CD4-positive, alpha-beta T cell treated with Interleukin-4 for 4 hours (primary cell): ENCODE measurements around the gene AGMO.
"Not testable (repeated sequence)": the region's sequence is repeated elsewhere in the genome, so short reads cannot be mapped to it uniquely, and the experiment has no call there.

Source experiments
- DNase-seq: peaks from one replicate; pipeline ENCODE4 v3.0.0-alpha.2; 2020

The AGMO gene

GRCh38 chr7:15558756-15559155 lies 3.1 kb downstream of the AGMO start:
- no peak for DNase-seq

GRCh38 chr7:15557686-15558085 lies 4.1 kb downstream of the AGMO start:
- no peak for DNase-seq

GRCh38 chr7:15557186-15557585 lies 4.6 kb downstream of the AGMO start:
- no peak for DNase-seq

- no peak for DNase-seq
These were observed 5.3 kb downstream of the AGMO start for GRCh38 chr7:15556339-15557105.

GRCh38 chr7:15555381-15555859 lies 6.4 kb downstream of the AGMO start:
- DNase-seq = no peak

- DNase-seq = no peak
These were observed 7.1 kb downstream of the AGMO start for GRCh38 chr7:15554744-15555143.

GRCh38 chr7:15554081-15554480 lies 7.7 kb downstream of the AGMO start:
- no peak for DNase-seq

- DNase-seq = not testable (repeated sequence)
These were observed 14.5 kb downstream of the AGMO start for GRCh38 chr7:15547320-15547719.

GRCh38 chr7:15546272-15546792 lies 15.5 kb downstream of the AGMO start:
- DNase-seq = no peak

GRCh38 chr7:15544050-15544449 lies 17.8 kb downstream of the AGMO start:
- no peak for DNase-seq

- DNase-seq = no peak
These were observed 18.6 kb downstream of the AGMO start for GRCh38 chr7:15543256-15543655.

GRCh38 chr7:15527648-15528047 lies 34.2 kb downstream of the AGMO start:
- no peak for DNase-seq

- no peak for DNase-seq
These were observed 36.1 kb downstream of the AGMO start for GRCh38 chr7:15525652-15526263.

GRCh38 chr7:15524077-15524476 lies 37.7 kb downstream of the AGMO start:
- no peak for DNase-seq

GRCh38 chr7:15517865-15518264 lies 44.0 kb downstream of the AGMO start:
- not testable (repeated sequence) for DNase-seq

- no peak for DNase-seq
These were observed 46.6 kb downstream of the AGMO start for GRCh38 chr7:15515252-15515651.

- no peak for DNase-seq
These were observed 53.6 kb downstream of the AGMO start for GRCh38 chr7:15508258-15508657.

- no peak for DNase-seq
These were observed 54.1 kb downstream of the AGMO start for GRCh38 chr7:15507708-15508107.

- DNase-seq = no peak
These were observed 54.6 kb downstream of the AGMO start for GRCh38 chr7:15507171-15507570.

- DNase-seq = no peak
These were observed 56.1 kb downstream of the AGMO start for GRCh38 chr7:15505761-15506160.

- DNase-seq = no peak
These were observed 57.5 kb downstream of the AGMO start for GRCh38 chr7:15504351-15504750.

- DNase-seq = no peak
These were observed 58.1 kb downstream of the AGMO start for GRCh38 chr7:15503603-15504290.

- no peak for DNase-seq
These were observed 63.4 kb downstream of the AGMO start for GRCh38 chr7:15498465-15498864.

- DNase-seq = no peak
These were observed 66.6 kb downstream of the AGMO start for GRCh38 chr7:15495170-15495569.
